HCEC 1CT (cell line): ENCODE results near the gene C1orf21.
A peak's percentile ranks its signal among the peaks of the same experiment; 100 is the strongest.

Source experiments
- DNase-seq: peaks from one replicate; pipeline ENCODE4 v3.0.0-alpha.2; 2017

The C1orf21 gene

DNA sequence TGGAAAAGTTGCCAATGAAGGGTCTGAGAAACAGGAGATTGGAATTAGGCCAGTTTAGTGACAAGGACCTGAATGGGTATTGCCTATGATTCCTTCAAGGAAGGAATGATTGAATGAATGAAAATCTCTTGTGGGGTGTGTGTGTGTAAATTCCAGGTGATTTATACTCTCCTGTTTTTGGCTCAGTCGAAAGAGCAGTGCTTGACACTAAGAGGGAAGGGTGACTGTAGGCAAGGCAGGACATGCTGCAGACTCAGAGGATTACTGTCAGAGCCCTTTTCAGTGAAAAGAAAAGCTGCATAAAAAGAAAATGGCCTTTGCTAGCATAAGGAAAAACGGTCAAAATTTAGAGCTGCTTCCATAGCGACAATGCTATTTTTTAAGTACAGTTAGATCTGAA is 30.1 kb downstream of the C1orf21 start:
- no peak for DNase-seq

DNA sequence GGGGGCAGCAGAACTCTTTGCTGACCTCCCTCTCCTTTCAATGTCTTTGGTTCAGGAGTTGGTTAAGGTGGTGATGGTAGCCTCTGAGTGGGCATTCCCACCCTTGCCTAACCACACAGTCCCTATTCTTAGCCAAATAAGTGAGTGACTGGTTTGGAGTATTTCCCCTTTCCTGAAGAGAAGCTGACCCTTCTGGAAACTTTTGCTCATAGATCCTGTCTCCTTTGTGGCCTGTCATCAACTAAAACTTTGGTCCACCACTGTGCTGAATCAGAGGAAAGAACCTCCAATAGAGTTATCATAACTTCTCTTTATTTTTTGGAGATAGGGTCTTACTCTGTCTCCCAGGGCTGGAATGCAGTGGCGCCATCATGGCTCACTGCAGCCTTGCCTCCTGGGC is 31.1 kb downstream of the C1orf21 start:
- no peak for DNase-seq

DNA sequence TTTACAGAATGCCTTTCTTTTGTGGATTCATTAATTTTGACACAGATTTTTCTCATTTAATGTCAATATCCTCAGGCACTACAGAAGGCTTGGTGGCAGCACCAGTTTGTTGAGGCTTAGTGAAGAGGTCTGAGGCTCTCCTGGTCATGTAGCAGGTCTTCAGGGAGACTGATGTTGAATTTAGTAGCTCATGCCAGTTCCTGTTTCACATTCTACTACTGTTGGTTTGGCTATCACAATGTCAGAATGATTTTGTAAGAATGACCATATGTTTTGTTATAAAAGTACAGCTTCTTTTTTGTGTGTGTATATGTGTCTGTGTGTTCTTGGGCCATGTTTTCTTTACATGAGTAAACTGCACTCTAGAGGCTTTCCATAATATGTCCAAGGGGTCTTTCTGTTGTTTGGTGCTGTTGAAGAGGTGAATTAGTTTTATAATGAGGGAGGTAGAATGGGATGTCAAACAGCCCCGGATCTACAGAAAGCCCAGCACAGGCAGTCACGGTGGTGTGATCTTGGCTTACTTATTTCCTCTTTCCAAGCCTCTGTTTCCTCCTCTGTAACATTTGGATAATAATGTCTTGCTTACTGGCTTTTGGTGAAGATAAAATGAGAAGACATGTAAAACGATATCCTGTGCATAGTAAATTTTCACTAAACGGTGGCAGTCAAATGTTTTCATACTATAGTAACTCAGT is 32.0 kb downstream of the C1orf21 start:
- no peak for DNase-seq

DNA sequence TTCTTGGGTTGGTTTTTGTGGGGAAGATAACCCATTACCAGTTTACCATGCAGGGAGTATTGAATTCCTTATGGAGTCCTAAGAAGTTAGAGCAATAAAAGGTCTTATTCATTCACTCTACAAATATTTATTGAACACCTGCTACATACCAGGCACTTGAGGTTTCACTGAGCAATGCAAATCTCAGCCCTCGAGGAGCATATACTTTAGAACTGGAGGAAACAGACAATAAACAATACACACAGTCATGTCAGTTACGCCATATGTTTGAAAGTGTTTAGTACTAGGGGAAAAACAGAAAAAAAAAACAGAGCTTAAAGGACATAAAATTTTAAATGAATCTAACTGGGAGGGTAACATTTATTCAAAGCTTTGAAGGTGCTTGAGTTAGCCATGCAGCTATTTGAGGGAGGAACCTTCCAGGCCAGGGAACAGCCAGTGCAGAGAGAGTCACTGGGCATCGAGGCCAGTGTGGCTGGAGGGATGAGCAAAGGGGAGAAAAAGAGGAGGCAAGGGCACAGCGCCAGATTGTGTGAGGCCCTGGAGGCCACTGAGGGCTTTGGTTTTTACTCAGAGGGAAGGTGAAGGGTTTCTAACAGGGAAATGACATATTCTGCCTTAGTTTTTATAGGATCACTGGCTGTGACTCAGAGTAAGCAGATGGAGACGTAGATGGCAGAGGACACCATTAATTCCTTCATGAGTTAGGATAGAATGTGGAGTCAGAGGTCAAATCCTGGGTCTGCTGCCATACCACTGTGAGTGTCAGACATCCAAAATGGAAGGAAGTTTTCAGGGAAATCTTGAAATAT is 32.7 kb downstream of the C1orf21 start:
- DNase-seq: peak; percentile 87

DNA sequence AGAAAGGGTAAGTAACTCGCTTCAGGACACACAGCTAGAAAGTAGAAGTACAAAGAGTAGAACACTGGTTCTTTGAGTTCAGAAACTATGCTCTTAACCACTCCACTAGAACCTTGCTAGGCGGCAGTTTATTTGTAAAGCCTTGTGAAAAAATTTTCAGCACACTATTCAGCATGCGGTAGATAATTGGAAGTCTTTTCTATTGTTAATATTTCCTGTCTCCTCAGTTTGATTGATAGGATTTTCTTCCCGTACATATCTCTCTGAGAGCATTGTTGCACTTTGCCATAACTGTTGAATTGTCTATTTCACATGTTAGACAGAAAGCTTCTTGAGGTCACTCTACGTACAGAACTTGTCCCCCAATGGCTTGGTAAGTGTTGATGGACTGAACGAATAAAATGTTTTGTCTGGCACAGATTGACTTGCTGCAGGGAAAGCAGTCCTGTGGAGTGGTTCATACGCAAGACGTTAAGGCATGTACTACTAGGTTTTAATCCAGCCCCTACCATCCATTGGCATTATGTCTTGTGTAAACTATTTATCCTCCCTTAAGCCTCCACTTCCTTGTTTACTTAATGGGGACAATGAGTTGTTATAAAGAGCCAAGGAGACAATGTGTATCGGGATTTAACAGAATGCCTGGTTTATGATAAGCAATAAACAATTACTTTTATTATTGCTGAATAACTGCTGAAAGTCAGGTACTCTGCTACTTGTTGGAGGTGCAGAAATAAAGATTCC is 35.8 kb downstream of the C1orf21 start:
- peak; percentile 13 for DNase-seq

DNA sequence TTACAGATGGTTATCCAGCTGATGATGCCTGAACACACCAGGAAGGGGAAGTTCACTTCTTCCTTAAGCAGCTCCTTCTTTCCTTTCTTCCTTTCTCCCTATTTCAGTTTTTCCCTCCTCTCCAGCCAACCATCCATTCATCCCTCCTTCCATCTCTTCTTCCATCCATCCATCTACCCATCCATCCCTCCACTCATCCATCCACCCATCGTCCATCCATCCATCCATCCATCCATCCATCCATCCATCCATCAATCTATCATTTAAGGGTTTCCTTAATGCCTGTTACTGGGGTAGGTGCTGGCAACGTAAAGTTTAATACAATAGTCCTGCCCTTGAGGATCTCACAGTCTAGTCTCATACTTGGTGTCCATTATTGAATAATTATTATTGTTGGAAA is 36.8 kb downstream of the C1orf21 start:
- DNase-seq: no peak

DNA sequence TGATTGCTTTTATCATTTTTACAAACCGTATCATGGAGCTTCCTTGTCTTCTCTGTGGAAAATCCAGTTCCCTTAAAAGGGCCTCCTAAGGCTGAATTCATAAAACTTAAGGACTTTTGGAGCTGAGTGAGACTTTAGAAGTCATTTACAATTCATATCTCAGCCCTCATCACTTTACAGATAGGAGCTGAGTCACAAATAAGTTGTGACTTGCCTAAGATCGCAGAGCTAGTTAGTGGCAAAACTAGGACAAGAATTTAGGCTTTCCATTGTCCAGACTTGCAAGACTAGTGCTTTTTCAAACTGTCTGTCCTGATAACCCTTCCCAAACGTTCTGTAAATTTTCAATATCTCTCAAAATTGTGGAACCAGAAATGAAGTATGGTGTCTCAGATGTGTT is 37.3 kb downstream of the C1orf21 start:
- no peak for DNase-seq

DNA sequence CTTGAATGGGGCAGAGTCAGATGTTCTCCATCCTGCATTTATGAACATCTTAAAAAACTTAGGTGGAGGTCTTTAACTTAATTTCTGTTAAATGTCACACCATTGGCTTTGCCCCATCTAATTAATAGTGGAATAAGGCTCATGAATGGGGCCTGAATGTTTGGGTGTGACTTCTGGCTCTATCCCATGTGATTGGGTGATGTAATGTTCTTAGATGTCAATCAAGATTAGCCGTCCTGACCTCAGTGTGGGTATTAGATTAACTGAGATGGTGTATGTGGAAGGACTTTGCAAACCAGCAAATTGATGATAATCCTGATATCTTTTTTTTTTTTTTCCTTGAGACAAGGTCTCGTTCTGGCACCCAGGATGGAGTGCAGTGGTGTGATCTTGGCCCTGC is 38.1 kb downstream of the C1orf21 start:
- DNase-seq: no peak

DNA sequence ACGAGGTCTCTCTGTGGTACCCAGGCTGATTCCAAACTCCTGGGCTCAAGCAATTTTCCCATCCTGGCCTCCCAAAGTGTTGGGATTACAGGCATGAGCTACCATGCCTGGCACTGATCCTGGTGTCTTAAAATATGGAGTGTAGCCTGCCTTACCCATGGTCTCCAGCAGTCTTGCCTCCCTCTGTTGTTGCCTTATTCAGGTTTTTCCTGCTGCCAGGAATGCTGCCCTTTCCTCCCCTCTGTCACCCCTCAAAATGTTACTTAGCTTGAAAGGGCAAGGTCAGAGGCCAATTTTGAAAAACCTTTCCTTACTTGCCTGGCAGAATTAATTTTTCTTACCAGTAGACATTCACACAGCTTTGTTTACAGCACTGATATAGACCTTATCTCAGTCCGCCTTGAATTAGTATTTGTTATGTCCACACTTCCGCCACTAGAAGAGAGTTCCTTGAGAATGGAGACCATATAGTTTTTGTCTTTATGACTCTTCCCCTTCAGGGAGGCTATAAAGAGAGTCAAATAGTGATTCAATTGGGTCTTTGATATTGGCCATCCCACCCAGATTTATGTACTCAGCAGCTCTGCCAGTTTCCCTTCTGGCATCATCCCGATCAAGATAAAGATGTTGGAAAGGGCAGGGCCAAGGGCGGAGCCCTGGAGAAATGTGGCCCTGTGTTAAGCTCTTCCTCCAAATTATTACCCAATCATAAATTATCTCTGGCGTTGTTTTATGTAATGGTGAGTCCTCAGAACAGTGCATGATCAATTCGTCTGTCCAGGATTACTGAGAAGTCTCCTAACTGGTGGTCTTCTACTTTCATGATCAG is 38.8 kb downstream of the C1orf21 start:
- DNase-seq: no peak

DNA sequence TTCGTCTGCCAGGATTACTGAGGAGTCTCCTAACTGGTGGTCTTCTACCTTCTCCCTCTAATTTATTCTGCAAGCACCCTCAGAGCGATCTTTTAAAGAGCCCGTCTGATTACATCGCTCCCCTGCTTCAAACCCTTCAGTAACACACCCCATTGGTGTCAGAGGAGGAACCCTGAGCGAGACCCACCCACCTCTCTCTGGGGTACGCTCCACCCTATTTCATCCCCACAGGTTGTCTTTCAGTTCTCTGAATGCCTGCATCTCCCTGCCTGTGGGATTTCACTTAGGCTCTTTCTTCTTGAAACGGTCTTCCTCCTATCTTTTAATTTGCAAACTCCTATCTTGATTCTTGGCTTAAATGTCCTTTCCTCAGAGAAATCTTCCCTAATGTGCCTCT is 39.4 kb downstream of the C1orf21 start:
- no peak for DNase-seq

DNA sequence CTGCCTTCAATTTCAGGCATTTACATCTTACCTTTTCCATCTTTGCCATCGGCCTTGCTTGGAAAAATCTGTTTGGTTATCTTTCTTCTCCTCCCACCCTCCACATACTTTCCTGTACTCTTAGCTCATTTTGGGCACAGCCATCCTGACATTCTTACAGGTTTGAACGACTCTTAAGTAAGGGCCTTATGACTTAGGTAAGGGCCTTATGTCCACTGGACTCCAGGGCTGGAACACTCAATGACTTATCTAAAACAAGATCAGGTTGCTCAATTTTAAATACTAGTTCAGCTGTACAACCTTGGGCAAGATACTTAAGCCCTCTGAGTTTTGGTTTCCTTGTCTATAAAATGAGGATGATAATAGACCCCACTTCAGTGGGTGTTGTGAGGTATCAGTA is 40.9 kb downstream of the C1orf21 start:
- DNase-seq: no peak

DNA sequence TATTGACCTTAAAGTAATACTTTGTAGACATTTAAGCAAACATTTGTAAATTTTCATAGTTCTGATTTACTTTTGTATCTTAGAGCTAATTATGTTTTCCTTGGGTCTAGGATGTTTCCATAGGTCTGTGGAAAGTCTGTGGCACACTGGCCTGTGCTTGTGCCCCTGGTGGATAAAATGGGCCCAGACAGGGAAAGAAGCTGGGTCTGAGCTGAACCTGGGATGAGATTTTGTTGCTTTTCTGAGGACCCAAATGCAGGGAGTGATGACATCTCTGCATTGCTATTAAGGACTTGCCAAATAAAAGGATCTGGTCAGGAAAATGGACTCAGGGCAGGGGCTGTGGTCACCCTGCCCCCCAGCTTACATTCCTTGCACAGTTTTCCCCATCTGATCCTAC is 41.8 kb downstream of the C1orf21 start:
- DNase-seq: no peak

DNA sequence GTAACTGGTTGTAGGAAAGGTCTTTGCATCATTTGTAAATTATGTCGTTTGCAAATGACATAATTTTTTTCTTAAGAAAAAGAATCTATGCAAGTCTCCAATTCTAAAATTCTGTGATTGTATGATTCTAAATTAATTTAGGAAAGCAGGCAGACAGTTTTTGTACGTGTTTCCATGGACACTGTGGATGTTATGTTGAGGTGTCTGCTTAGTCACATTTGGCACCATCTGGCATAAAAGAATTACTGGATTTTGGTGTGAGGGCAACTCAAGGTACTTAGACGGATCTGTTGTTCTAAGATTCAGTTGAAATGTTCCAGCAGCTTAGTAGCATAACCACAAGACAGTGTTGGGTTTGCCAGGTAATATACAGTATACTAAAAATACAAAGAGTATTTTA is 42.5 kb downstream of the C1orf21 start:
- DNase-seq: no peak

DNA sequence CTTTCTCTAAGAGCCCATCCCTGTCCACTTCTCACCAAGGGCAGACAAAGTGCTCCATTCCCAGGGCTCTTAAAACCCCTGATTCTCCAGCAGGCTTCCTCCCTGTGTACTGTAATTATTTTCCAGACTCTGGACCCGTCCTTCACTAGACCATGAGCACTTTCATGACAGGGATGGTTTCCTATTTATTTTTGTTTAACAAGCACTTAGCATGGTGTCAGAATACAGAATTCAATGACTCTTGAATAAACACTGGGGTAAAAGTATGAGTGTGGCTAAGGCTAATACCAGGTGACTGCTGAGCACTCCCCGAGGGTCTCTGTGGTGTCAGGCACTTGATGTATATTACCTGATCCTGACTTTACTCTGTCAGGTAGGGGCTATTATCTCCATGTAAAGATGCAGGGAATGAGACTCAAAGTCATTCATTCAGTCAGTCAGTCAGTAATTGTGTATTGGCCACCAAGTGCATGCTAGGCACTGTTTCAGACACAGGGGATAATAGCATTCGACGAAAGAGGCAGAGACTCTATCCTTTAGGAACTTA is 47.2 kb downstream of the C1orf21 start:
- no peak for DNase-seq

DNA sequence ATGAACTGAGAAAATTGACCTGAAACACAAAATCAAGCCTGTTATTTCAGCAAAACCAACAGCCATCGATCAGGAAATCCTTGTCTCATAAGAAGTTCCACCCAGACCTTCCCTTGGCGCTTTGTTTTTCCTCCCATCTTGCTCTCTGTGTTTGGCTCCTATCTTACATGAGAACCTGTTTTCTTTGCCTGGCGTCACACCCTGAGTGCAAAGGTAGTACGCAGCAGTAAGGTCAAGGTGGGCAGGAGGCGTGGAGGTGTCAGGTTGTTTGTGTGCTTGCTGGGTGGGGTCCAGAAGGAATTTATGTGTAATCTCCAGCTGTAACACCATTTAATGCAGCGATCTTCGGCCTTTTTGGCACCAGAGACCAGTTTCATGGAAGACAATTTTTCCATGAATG is 50.5 kb downstream of the C1orf21 start:
- DNase-seq: no peak

DNA sequence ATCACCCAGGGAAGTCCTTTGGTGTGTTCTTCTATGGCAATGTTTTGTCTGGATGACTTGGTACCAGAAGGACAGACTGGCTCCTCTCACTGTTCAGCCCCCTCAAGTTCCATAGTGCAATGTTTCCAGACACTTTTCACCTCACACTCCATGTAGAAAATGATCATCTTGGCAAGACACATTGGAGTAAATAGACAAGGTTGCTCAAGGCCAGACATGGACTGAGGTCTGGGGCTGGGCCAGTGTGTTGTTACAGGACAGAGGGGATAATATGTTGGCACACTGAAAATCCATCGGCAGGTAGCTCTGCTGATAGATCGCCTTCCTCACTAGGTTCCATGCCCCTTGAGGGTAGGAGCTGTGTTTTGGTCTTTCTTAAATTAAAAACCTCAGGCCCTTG is 51.5 kb downstream of the C1orf21 start:
- DNase-seq: no peak

DNA sequence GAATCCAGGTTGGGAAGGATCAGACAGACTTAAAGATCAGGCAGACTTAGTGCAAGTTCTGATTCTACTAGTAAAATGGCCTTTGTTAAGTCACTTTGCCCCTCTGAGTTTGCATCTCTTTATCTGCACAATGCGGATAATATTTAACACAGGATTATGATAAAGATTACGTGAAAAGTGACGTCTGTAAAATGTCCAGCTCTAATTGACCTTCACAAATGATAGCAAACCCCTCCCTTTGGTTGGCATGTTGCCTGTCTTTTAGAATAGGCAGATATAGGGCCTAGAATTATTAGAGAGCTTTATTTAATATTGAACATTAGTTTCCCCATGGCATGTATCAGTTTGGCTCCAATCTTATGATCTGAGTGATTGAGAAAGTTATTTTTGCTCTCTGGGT is 55.4 kb downstream of the C1orf21 start:
- no peak for DNase-seq

DNA sequence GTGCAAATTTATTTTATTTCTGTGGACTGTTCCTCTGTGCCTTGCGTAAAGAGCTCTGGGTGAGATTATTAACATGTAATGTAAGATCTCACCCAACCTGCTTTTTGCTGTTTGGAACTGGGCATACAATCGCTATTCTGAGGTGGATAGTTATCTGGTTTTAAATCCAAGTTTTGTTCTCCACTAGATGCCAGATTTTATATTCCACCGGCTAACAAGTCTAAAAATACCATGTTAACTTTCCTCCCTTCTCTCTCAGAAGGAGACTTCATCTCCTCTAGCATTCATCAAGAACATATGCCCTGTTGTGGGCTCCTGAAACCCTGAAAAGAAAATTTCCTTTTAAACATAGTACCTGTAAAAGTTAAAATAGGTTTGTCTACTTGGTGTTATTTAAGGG is 56.4 kb downstream of the C1orf21 start:
- no peak for DNase-seq

DNA sequence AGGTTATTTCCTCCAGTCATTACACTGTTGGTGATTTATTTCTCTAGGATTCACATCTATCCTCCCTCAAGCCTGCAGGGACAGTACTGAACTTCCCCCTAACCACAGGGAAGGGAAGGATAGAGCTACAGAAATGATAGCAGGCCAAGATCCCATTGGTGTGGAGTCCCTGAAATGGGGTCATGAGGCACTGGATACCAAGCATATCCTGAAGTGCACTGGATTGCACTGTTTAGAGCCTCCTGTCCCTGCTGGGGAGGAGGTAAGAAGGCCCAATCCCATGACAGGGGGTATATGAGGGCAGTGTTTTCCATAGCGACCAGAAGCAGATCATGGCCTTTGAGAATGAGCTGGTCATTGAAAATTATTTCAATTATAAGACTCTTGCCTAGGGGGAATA is 56.8 kb downstream of the C1orf21 start:
- no peak for DNase-seq

DNA sequence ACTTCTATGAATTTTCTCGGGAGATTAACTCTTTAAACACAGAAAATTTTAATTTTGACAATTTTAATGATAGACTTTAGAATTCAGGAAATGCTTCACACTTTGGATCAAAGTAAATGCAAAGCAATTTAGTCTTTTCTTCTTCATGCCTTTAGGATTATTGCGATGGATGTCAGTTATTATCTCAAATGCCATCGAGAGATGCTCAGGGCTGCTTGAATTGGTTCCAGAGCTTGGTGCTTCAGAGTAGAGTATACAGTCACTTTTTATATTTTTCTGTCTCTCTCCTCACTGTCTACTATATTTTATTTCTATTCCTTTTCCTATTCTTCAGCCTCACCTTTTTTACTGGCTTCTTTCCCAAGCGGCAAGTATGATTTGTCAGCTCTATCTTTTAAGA is 59.2 kb downstream of the C1orf21 start:
- DNase-seq: no peak

DNA sequence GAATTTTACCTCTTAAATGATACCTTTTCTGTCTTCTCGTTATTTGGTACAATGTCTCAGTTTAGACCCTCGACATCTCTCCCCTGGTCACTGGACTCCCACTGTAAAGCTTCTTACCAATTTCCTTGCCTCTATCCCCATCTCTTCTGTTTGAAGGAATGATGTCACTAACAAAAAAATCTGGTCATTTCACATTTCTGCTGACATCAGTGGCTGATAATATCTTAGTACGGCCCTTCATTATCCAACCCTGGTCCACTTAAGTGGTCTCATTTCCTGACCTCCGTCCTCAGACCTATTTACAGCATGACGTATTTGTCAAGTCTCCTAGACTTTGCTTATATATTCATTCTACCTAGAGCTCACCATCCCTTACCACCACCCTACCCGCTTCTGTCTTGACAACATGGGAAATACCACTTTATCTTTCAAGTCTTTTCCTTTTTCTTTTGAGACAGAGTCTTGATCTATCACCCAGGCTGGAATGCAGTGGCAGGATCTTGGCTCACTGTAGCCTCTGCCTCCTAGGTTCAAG is 60.9 kb downstream of the C1orf21 start:
- no peak for DNase-seq

DNA sequence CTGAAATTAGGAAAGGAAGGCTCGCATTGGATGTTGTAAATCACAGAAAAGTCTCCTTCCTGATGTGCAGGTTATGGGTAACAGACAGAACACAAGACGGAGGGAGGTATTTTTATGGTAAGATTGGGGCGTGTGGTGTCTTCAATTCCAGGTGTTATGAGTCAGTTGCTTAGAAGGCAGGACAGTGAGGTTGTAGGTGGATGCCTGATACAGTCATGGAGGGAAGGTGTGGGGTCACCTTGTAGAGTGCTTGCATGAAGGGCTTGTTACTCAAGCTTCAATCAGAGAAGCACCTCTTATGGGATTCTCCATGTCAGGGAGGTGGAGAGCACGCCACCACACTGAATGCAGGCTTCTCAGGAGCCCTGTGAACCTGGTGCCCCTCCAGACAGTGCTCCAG is 63.1 kb downstream of the C1orf21 start:
- no peak for DNase-seq

DNA sequence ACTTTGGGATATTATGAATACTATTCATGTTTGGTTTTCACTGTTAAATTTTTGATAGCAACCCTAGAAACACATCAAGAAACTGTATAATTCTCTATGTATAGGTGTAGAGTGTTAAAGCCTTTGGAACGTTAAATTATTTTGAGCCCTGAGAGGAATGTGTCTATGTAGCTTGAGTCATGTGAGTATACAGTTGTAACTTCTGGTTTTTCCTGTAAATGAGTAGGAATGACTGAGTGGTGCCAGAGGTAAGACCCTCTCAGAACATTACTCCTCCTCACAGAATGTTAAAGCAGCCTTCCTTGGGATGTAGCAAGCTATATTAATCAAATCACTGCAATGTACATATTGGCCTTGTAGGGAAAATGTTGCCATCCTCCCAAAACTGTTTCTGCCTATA is 69.0 kb downstream of the C1orf21 start:
- DNase-seq: no peak
